ENCODE results near the gene CDHR2. TPM values are rescaled to one million over a fixed set of nuclear protein-coding genes. Genes with fewer than 3 reads are reported as not detected.

The CDHR2 gene
- total and polyA plus RNA-seq, 2 of the 13 experiments (the other 11 are each of a cell fraction or from before 2014, with no cell fraction given), result 17.9 to 20.9 TPM

DNA sequence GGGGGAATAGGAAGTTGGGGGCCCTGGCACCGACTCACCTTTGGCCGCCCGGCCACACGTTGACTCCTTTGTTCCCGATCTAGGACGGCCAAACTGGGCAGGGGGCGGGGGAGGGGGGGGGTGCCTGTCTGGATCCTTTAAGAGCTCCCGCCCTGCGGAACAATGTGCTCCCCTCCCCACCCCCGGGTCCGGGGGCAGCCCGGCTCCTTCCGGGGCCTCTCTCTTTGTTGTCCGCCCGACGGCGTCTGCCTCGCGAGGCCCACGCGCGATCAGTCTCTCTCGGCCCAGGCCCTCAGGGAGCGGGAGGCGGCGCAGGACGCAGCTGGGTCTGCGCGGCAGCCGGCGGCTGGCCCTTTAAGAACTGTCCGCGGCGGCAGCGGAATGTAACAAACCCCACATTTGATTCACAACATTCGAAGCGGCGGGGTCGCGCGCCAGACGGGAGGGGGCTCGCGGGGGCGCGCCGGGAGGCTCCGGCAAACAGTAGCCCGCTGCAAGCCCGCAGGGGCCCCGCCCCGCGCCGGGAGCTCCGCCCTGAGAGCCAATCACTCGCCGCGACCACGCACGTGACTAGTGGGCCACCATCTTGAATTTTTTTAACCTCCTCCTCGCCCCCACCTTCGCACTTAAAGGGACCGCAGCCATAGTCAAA is 12.1 kb upstream of the CDHR2 start, which contains the start of gene RNF44 (continued):
- TF ChIP-seq, protein P1, sequence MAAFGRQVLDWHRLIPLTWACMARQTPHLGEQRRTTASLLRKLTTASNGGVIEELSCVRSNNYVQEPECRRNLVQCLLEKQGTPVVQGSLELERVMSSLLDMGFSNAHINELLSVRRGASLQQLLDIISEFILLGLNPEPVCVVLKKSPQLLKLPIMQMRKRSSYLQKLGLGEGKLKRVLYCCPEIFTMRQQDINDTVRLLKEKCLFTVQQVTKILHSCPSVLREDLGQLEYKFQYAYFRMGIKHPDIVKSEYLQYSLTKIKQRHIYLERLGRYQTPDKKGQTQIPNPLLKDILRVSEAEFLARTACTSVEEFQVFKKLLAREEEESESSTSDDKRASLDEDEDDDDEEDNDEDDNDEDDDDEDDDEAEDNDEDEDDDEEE (CRISPR knock-in tag; IDR thresholded peaks at IDR 0.05), result no peak
- TF ChIP-seq, protein P2, sequence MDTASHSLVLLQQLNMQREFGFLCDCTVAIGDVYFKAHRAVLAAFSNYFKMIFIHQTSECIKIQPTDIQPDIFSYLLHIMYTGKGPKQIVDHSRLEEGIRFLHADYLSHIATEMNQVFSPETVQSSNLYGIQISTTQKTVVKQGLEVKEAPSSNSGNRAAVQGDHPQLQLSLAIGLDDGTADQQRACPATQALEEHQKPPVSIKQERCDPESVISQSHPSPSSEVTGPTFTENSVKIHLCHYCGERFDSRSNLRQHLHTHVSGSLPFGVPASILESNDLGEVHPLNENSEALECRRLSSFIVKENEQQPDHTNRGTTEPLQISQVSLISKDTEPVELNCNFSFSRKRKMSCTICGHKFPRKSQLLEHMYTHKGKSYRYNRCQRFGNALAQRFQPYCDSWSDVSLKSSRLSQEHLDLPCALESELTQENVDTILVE (CRISPR knock-in tag; IDR thresholded peaks at IDR 0.05), result peak; percentile 41; the same call in 1 of the 2 replicates
- no peak for TF ChIP-seq ZNF558 (CRISPR knock-in tag; IDR thresholded peaks at IDR 0.05; ENCODE audit: borderline replicate concordance)
- TF ChIP-seq ZNF747 (CRISPR knock-in tag; IDR thresholded peaks at IDR 0.05; ENCODE audit: borderline replicate concordance), result no peak
- no peak for TF ChIP-seq ZNF83 (CRISPR knock-in tag; IDR thresholded peaks at IDR 0.05; ENCODE audit: borderline replicate concordance)
- TF ChIP-seq KLF16 (CRISPR knock-in tag; IDR thresholded peaks at IDR 0.05), result peak in 1 of 2 experiments; percentile 7; a peak in 1 of 4 replicates
- TF ChIP-seq, protein P3, sequence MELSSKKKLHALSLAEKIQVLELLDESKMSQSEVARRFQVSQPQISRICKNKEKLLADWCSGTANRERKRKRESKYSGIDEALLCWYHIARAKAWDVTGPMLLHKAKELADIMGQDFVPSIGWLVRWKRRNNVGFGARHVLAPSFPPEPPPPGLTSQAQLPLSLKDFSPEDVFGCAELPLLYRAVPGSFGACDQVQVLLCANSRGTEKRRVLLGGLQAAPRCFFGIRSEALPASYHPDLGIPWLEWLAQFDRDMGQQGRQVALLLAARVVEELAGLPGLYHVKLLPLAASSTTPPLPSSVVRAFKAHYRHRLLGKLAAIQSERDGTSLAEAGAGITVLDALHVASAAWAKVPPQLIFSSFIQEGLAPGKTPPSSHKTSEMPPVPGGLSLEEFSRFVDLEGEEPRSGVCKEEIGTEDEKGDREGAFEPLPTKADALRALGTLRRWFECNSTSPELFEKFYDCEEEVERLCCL (CRISPR knock-in tag; IDR thresholded peaks at IDR 0.05; ENCODE audit: borderline replicate concordance), result no peak
- TF ChIP-seq ZNF766 (CRISPR knock-in tag; IDR thresholded peaks at IDR 0.05; ENCODE audit: borderline replicate concordance), result no peak; the same call in 1 of the 2 replicates
- peak; percentile 6; the same call in 1 of the 2 replicates for TF ChIP-seq RAD21 (CRISPR knock-in tag; IDR thresholded peaks at IDR 0.05)
- TF ChIP-seq, protein P4, sequence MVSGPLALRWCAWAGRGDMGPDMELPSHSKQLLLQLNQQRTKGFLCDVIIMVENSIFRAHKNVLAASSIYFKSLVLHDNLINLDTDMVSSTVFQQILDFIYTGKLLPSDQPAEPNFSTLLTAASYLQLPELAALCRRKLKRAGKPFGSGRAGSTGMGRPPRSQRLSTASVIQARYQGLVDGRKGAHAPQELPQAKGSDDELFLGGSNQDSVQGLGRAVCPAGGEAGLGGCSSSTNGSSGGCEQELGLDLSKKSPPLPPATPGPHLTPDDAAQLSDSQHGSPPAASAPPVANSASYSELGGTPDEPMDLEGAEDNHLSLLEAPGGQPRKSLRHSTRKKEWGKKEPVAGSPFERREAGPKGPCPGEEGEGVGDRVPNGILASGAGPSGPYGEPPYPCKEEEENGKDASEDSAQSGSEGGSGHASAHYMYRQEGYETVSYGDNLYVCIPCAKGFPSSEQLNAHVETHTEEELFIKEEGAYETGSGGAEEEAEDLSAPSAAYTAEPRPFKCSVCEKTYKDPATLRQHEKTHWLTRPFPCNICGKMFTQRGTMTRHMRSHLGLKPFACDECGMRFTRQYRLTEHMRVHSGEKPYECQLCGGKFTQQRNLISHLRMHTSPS (CRISPR knock-in tag; IDR thresholded peaks at IDR 0.05; ENCODE audit: low read depth), result no peak
- no peak; the same call in 1 of the 2 replicates for TF ChIP-seq ZNF749 (CRISPR knock-in tag; IDR thresholded peaks at IDR 0.05; ENCODE audit: borderline replicate concordance)
- no peak for TF ChIP-seq WIZ (CRISPR knock-in tag; IDR thresholded peaks at IDR 0.05)
- TF ChIP-seq, protein P5, sequence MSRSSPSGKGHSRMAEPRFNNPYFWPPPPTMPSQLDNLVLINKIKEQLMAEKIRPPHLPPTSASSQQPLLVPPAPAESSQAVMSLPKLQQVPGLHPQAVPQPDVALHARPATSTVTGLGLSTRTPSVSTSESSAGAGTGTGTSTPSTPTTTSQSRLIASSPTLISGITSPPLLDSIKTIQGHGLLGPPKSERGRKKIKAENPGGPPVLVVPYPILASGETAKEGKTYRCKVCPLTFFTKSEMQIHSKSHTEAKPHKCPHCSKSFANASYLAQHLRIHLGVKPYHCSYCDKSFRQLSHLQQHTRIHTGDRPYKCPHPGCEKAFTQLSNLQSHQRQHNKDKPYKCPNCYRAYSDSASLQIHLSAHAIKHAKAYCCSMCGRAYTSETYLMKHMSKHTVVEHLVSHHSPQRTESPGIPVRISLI (CRISPR knock-in tag; IDR thresholded peaks at IDR 0.05; ENCODE audit: borderline replicate concordance), result peak; percentile 87
- no peak for TF ChIP-seq RCOR2 (CRISPR knock-in tag; IDR thresholded peaks at IDR 0.05)
- TF ChIP-seq ZNF543 (CRISPR knock-in tag; IDR thresholded peaks at IDR 0.05), result no peak
- TF ChIP-seq, protein P6, sequence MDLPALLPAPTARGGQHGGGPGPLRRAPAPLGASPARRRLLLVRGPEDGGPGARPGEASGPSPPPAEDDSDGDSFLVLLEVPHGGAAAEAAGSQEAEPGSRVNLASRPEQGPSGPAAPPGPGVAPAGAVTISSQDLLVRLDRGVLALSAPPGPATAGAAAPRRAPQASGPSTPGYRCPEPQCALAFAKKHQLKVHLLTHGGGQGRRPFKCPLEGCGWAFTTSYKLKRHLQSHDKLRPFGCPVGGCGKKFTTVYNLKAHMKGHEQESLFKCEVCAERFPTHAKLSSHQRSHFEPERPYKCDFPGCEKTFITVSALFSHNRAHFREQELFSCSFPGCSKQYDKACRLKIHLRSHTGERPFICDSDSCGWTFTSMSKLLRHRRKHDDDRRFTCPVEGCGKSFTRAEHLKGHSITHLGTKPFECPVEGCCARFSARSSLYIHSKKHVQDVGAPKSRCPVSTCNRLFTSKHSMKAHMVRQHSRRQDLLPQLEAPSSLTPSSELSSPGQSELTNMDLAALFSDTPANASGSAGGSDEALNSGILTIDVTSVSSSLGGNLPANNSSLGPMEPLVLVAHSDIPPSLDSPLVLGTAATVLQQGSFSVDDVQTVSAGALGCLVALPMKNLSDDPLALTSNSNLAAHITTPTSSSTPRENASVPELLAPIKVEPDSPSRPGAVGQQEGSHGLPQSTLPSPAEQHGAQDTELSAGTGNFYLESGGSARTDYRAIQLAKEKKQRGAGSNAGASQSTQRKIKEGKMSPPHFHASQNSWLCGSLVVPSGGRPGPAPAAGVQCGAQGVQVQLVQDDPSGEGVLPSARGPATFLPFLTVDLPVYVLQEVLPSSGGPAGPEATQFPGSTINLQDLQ (CRISPR knock-in tag; IDR thresholded peaks at IDR 0.05), result no peak
- no peak for TF ChIP-seq ZNF850 (CRISPR knock-in tag; conservative IDR thresholded peaks at IDR 0.05)
- no peak for TF ChIP-seq XBP1 (CRISPR knock-in tag; IDR thresholded peaks at IDR 0.05)
- peak; percentile 73 for TF ChIP-seq ZFY (CRISPR knock-in tag; IDR thresholded peaks at IDR 0.05)
- peak; percentile 79 for TF ChIP-seq ZFX (CRISPR knock-in tag; IDR thresholded peaks at IDR 0.05; ENCODE audit: low read depth)

All from HepG2 (cell line).